ENCODE data around the gene SCUBE1. TPM values are rescaled to one million over a fixed set of nuclear protein-coding genes. Genes with fewer than 3 reads are reported as not detected.
A peak's percentile ranks its signal among the peaks of the same experiment; 100 is the strongest.

Gene SCUBE1
- total RNA-seq, 1 experiment from 2014 or later, result not detected

GRCh38 chr22:43253839-43254238, 89.3 kb downstream of the SCUBE1 start:
- CTCF ChIA-PET, result interaction anchor here (1.0 to 1.1 kb wide), 3 partner anchors 11 to 740 kb away, joined by 3 to 4 read pairs (median 4); no protein-coding TSS in a partner anchor
- peak; percentile 73 to 87 for DNase-seq
- POLR2A ChIA-PET (ENCODE audit: unreplicated experiment), result interaction anchor here (0.7 kb wide), 1 partner anchor 7 kb away, joined by 6 read pairs; no protein-coding TSS in a partner anchor
- Histone ChIP-seq H3K27ac (no peak overlapping the region), H3K9me2 (ENCODE audit: insufficient read depth) (no peaks in the 10 kb centered on the region), H3K36me3 (ENCODE audit: low read depth) (no peaks in the 10 kb centered on the region), H3K4me3 (no peak overlapping the region), H3K9me3 (ENCODE audit: insufficient read depth, low read depth) (no peaks in the 10 kb centered on the region), H3F3A (ENCODE audit: insufficient read depth, low read depth) (no peaks in the 10 kb centered on the region), H3K4me1 (replicated peaks; ENCODE audit: insufficient read depth) (peaks cover 9% of the 10 kb centered on the region), H4K20me1 (ENCODE audit: insufficient read depth) (no peaks in the 10 kb centered on the region), H3K27me3 (ENCODE audit: insufficient read depth, low read depth) (peaks cover 44% of the 10 kb centered on the region), H2AFZ (no peak overlapping the region), H3K4me2 (peak overlapping the region; percentile 21), H3K79me2 (ENCODE audit: low read depth) (no peaks in the 10 kb centered on the region)
- TF ChIP-seq EZH2 (IDR thresholded peaks at IDR 0.05; ENCODE audit: low read depth), result no peak
- TF ChIP-seq, protein P1, sequence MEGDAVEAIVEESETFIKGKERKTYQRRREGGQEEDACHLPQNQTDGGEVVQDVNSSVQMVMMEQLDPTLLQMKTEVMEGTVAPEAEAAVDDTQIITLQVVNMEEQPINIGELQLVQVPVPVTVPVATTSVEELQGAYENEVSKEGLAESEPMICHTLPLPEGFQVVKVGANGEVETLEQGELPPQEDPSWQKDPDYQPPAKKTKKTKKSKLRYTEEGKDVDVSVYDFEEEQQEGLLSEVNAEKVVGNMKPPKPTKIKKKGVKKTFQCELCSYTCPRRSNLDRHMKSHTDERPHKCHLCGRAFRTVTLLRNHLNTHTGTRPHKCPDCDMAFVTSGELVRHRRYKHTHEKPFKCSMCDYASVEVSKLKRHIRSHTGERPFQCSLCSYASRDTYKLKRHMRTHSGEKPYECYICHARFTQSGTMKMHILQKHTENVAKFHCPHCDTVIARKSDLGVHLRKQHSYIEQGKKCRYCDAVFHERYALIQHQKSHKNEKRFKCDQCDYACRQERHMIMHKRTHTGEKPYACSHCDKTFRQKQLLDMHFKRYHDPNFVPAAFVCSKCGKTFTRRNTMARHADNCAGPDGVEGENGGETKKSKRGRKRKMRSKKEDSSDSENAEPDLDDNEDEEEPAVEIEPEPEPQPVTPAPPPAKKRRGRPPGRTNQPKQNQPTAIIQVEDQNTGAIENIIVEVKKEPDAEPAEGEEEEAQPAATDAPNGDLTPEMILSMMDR (conservative IDR thresholded peaks at IDR 0.05), result no peak
- BruUV-seq (replicated peaks), result no TSS peak
- intact Hi-C loops (cut with micrococcal nuclease; ENCODE audit: unreplicated experiment), result no loop called here

DNA sequence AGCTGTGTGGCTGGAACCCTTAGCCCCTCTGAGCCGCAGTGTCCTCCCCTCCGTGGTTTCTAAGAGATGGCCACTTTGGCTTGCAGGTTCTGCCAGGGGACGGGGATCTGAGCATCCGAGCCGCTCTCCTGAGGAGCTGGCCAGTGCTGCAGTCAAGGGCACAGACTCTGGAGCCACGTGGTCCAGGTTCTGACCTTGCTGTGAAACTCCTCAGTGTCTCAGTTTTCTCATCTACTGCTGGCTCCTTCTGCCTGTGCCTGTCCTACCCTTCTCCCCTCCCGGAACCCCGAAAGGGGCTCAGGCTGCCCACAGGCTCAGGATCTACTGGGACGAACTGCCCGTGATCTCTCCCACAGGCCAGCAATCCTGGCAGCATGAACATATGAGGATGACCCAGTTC, 90.9 kb downstream of the SCUBE1 start:
- Histone ChIP-seq H3K4me1 (replicated peaks; ENCODE audit: insufficient read depth) (peaks cover 9% of the 10 kb centered on the region), H3K9me3 (ENCODE audit: insufficient read depth, low read depth) (no peaks in the 10 kb centered on the region), H3K9me2 (ENCODE audit: insufficient read depth) (no peaks in the 10 kb centered on the region), H3K36me3 (ENCODE audit: low read depth) (no peaks in the 10 kb centered on the region), H3K79me2 (ENCODE audit: low read depth) (no peaks in the 10 kb centered on the region), H2AFZ (no peak overlapping the region), H3K27me3 (ENCODE audit: insufficient read depth, low read depth) (peaks cover 31% of the 10 kb centered on the region; the same call in 1 of the 2 replicates), H3K4me3 (no peak overlapping the region), H3F3A (ENCODE audit: insufficient read depth, low read depth) (no peaks in the 10 kb centered on the region), H4K20me1 (ENCODE audit: insufficient read depth) (no peaks in the 10 kb centered on the region), H3K27ac (no peak overlapping the region), H3K4me2 (no peak overlapping the region)
- no TSS peak for BruUV-seq (replicated peaks)
- no peak for DNase-seq
- TF ChIP-seq, protein P1 (conservative IDR thresholded peaks at IDR 0.05), result no peak
- TF ChIP-seq EZH2 (IDR thresholded peaks at IDR 0.05; ENCODE audit: low read depth), result no peak
- ChIA-PET CTCF (no interaction called here), POLR2A (ENCODE audit: unreplicated experiment) (no interaction called here)
- intact Hi-C loops (cut with micrococcal nuclease; ENCODE audit: unreplicated experiment), result no loop called here

- CTCF ChIA-PET, result no interaction called here
- TF ChIP-seq, protein P1 (conservative IDR thresholded peaks at IDR 0.05), result no peak
- no peak for TF ChIP-seq EZH2 (IDR thresholded peaks at IDR 0.05; ENCODE audit: low read depth)
- no peak overlapping the region for H3K4me3 ChIP-seq
- no TSS peak for BruUV-seq (replicated peaks)
- no peak overlapping the region for H3K4me2 ChIP-seq
- no peak overlapping the region for H2AFZ ChIP-seq
- POLR2A ChIA-PET (ENCODE audit: unreplicated experiment), result no interaction called here
- H3K36me3 ChIP-seq (ENCODE audit: low read depth), result no peaks in the 10 kb centered on the region
- no peaks in the 10 kb centered on the region for H3K9me2 ChIP-seq (ENCODE audit: insufficient read depth)
- H3K79me2 ChIP-seq (ENCODE audit: low read depth), result no peaks in the 10 kb centered on the region
- intact Hi-C loops (cut with micrococcal nuclease; ENCODE audit: unreplicated experiment), result no loop called here
- H3K4me1 ChIP-seq (replicated peaks; ENCODE audit: insufficient read depth), result peaks cover 9% of the 10 kb centered on the region
- no peak overlapping the region for H3K27ac ChIP-seq
- H3K27me3 ChIP-seq (ENCODE audit: insufficient read depth, low read depth), result peaks cover 23% of the 10 kb centered on the region; the same call in 1 of the 2 replicates
- H3F3A ChIP-seq (ENCODE audit: insufficient read depth, low read depth), result no peaks in the 10 kb centered on the region
- H4K20me1 ChIP-seq (ENCODE audit: insufficient read depth), result no peaks in the 10 kb centered on the region
- no peaks in the 10 kb centered on the region for H3K9me3 ChIP-seq (ENCODE audit: insufficient read depth, low read depth)
- no peak for DNase-seq
Observed at GRCh38 chr22:43249789-43250471, 93.2 kb downstream of the SCUBE1 start.

Data from PC-9 (cell line).